Gastrocnemius medialis (tissue), 4 donors: ENCODE measurements around the gene VN1R5. TPM values are rescaled to one million over a fixed set of nuclear protein-coding genes. Genes with fewer than 3 reads are reported as not detected.

ENCODE experiments used
- ATAC-seq, 2 donors: fragments of 150-250 bp; one replicate each; pipeline ENCODE4 v1.9.1; 2016
- DNase-seq, 2 donors: peaks; one replicate each; pipeline ENCODE4 v3.0.0-alpha.2; 2019
- H3K27ac ChIP-seq, 4 donors: fragments of 200-600 bp; sonication (generic); 1 replicate in 1 of 4; 2 replicates in 3 of 4; pipeline ENCODE4 v1.5.1; 2016 to 2018; ENCODE audit warnings: mild to moderate bottlenecking in 2 of 4, moderate library complexity in 1 of 4
- H3K27me3 ChIP-seq, 3 donors: fragments of 200-600 bp; sonication (generic) in 2 of 3; 1 replicate in 1 of 3; 2 replicates in 2 of 3; pipeline versions ENCODE4 v1.5.1 to v1.6.0; 2016 to 2019; ENCODE audit warnings: mild to moderate bottlenecking in 1 of 3, moderate library complexity in 1 of 3
- H3K36me3 ChIP-seq, 2 donors: fragments of 200-600 bp; sonication (generic) in 1 of 2; one replicate each; pipeline ENCODE4 v1.5.1; 2017 to 2018
- H3K4me1 ChIP-seq, 2 donors: fragments of 200-600 bp; sonication (generic) in 1 of 2; one replicate each; pipeline ENCODE4 v1.5.1; 2016 to 2017; ENCODE audit warnings: mild to moderate bottlenecking in 2 of 2
- H3K4me3 ChIP-seq, 4 donors: fragments of 200-600 bp; sonication (generic) in 3 of 4; 1 replicate in 1 of 4; 2 replicates in 3 of 4; pipeline ENCODE4 v1.5.1; 2016 to 2019; ENCODE audit warnings: mild to moderate bottlenecking in 2 of 4
- H3K9me3 ChIP-seq, 3 donors: fragments of 200-600 bp; sonication (generic) in 2 of 3; 1 replicate in 1 of 3; 2 replicates in 2 of 3; pipeline ENCODE4 v1.5.1; 2016 to 2019
- POLR2A ChIP-seq, 2 donors: fragments of 450-650 bp; IDR thresholded peaks; one replicate each; pipeline ENCODE4 v1.6.1; 2017; ENCODE audit warnings: antibody characterized with exemption in 2 of 2, mild to moderate bottlenecking in 2 of 2, moderate library complexity in 2 of 2
- in situ Hi-C, 4 donors: fragments of 200-750 bp; cut with MboI; loops; one replicate each; pipeline versions ENCODE4 v1.15.0 to v1.8.0; 2017; ENCODE audit warnings: low sequenced_read_pairs in 4 of 4
- intact Hi-C: fragments of 100-400 bp; cut with DNase I; formaldehyde crosslinking; loops from one replicate; pipeline ENCODE4 v1.15.1; 2023; ENCODE audit warnings: low total_unique reads
- total RNA-seq, 4 donors: library from RNA; depleted of rRNA; stranded (reverse); fragments of >200 nt; gene quantifications; one replicate each; pipeline versions ENCODE4 v1.1.0 to v1.2.3, GENCODE V29; 2016
- TF ChIP-seq, protein P1 (sequence below), 5 experiments: fragments of 450-650 bp in 3 of 5; fragments of 200-600 bp in 2 of 5; sonication (generic) in 2 of 5; IDR thresholded peaks in 4 of 5; conservative IDR thresholded peaks in 1 of 5; 1 replicate in 4 of 5; 2 replicates in 1 of 5; pipeline ENCODE4 v1.5.1; 2016 to 2019; ENCODE audit warnings: antibody characterized with exemption in 5 of 5, mild to moderate bottlenecking in 3 of 5, moderate library complexity in 3 of 5

Gene VN1R5
- total RNA-seq, 4 donors from 2014 or later, result not detected

DNA sequence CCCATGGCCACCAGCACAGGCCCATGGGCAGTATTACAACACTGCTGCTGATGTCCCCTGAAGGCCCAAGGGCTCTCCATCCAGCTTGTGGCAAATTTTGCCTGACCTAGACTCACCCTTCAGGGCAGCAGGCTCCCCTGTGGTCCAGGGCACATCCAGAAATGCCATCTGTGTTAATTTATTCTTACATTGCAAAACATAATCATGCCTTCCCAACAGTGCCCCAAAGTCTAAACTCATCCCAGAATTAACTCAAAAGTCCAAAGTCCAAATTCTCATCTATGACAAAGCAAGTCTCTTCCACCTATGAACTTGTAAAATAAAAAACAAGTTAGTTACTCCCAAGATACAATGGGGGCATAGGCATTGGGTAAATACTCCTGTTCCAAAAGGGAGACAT, 13.3 kb downstream of the VN1R5 start:
- Histone ChIP-seq H3K9me3 (no peaks in the 10 kb centered on the region), H3K27me3 (no peaks in the 10 kb centered on the region), H3K4me1 (no peaks in the 10 kb centered on the region), H3K27ac (no peak overlapping the region), H3K36me3 (no peaks in the 10 kb centered on the region), H3K4me3 (no peak overlapping the region)
- intact Hi-C loops (no loop called here), in situ Hi-C loops (no loop called here)
- DNase-seq, result no peak
- ATAC-seq, result no peak
- no peak for TF ChIP-seq POLR2A (IDR thresholded peaks at IDR 0.05)
- TF ChIP-seq, protein P1, sequence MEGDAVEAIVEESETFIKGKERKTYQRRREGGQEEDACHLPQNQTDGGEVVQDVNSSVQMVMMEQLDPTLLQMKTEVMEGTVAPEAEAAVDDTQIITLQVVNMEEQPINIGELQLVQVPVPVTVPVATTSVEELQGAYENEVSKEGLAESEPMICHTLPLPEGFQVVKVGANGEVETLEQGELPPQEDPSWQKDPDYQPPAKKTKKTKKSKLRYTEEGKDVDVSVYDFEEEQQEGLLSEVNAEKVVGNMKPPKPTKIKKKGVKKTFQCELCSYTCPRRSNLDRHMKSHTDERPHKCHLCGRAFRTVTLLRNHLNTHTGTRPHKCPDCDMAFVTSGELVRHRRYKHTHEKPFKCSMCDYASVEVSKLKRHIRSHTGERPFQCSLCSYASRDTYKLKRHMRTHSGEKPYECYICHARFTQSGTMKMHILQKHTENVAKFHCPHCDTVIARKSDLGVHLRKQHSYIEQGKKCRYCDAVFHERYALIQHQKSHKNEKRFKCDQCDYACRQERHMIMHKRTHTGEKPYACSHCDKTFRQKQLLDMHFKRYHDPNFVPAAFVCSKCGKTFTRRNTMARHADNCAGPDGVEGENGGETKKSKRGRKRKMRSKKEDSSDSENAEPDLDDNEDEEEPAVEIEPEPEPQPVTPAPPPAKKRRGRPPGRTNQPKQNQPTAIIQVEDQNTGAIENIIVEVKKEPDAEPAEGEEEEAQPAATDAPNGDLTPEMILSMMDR (IDR thresholded peaks at IDR 0.05 in 4 of 5, conservative IDR thresholded peaks at IDR 0.05 in 1 of 5), result no peak

DNA sequence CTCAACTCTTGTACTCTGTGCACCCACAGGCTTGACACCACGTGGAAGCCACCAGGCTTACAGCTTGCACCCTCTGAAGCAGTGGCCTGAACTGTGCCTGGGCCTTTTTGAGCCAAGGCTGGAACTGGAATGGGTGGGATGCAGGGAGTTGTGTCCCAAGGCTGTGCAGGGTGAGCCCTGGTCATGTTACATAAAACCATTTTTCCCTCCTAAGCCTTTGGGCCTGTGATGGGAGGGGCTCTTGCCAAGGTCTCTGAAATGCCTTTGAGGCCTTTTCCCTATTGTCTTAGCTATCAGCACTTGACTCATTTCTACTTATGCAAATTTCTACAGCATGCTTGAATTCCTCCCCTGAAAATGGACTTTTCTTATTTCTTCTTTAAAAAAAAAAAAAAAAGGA, 14.1 kb downstream of the VN1R5 start:
- Histone ChIP-seq H3K4me3 (no peak overlapping the region), H3K27ac (no peak overlapping the region), H3K4me1 (no peaks in the 10 kb centered on the region), H3K27me3 (no peaks in the 10 kb centered on the region), H3K36me3 (no peaks in the 10 kb centered on the region), H3K9me3 (no peaks in the 10 kb centered on the region)
- ATAC-seq (no peak), DNase-seq (no peak)
- intact Hi-C loops, result no loop called here
- in situ Hi-C loops, result no loop called here
- TF ChIP-seq POLR2A (IDR thresholded peaks at IDR 0.05), result no peak
- TF ChIP-seq, protein P1 (IDR thresholded peaks at IDR 0.05 in 4 of 5, conservative IDR thresholded peaks at IDR 0.05 in 1 of 5), result no peak

DNA sequence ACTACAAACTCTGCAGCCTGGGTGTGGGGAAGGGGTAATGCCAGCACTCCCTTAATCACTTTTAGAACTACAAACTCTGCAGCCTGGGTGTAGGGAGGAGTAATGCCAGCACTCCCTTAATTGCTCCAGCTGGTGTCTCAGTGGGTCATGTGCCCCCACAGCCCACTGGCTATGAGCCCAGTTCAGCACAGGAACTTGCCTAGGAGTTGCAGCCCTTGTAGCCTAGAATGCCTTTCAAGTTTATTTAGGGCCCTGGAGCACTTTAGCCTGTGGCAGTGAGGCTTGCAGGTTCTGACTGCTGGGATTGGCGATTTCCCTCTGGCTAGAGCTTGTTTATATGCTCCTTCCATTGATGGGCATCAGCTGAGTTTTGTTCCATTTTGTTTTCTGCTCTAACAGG, 17.1 kb downstream of the VN1R5 start:
- Histone ChIP-seq H3K27me3 (no peaks in the 10 kb centered on the region), H3K4me1 (no peaks in the 10 kb centered on the region), H3K9me3 (no peaks in the 10 kb centered on the region), H3K27ac (no peak overlapping the region), H3K4me3 (no peak overlapping the region), H3K36me3 (no peaks in the 10 kb centered on the region)
- DNase-seq, result no peak
- no peak for ATAC-seq
- in situ Hi-C loops, result no loop called here
- intact Hi-C loops, result no loop called here
- TF ChIP-seq, protein P1 (IDR thresholded peaks at IDR 0.05 in 4 of 5, conservative IDR thresholded peaks at IDR 0.05 in 1 of 5), result no peak
- TF ChIP-seq POLR2A (IDR thresholded peaks at IDR 0.05), result no peak

DNA sequence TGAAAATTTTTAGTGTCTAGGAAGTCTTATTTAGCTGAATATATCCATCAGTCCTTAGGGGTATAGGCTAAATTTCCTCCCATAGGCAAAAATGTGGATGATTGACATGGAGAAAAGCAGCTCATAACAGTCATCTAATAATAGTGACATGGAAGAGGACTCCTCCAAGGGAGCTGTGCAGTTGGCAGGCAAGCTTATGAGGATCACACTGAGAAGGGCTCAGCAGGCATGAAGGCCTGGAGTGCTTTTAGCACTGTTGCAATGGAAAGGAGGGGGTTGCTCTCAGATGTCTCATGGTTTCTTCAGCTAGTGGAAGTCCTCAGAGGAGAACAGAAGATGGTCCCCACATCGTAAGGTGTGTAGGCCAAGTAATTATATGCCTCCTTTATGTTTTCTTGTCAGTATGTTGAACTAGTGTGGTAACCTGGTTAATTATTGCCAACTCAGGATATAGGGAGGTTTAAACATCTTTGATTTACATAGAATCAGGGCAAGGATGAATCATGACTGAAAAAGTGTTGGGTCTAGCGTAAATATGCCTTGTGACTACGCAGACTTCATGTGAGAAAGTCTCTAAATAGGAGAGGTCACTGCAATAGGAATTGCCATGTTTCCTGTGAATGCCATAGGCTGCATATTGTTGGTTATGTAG, 18.9 kb downstream of the VN1R5 start:
- TF ChIP-seq, protein P1 (IDR thresholded peaks at IDR 0.05 in 4 of 5, conservative IDR thresholded peaks at IDR 0.05 in 1 of 5), result no peak
- TF ChIP-seq POLR2A (IDR thresholded peaks at IDR 0.05), result no peak
- Histone ChIP-seq H3K27me3 (no peaks in the 10 kb centered on the region), H3K27ac (no peak overlapping the region), H3K4me3 (no peak overlapping the region), H3K4me1 (no peaks in the 10 kb centered on the region), H3K9me3 (no peaks in the 10 kb centered on the region), H3K36me3 (no peaks in the 10 kb centered on the region)
- DNase-seq (no peak), ATAC-seq (no peak)
- in situ Hi-C loops, result no loop called here
- intact Hi-C loops, result no loop called here

DNA sequence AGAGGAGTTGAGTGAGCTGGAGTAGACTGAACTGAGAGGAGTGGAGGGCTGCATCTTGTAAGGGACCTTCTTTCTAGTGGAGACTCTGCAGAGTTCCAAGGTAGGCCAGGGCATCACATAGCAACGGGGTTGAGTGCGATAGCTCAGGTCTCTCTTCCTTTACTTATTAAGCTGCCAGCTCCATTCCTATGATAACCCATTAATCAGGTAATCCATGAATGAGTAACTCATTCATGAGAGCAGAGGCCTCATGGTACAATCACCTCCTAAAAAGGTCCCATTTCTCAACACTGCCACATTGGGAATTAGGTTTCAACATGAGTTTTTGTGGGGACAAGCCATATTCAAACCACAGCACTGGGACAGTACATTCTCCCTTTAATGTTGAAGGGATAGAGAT, 21.3 kb downstream of the VN1R5 start:
- ATAC-seq (no peak), DNase-seq (no peak)
- intact Hi-C loops, result no loop called here
- Histone ChIP-seq H3K4me1 (no peaks in the 10 kb centered on the region), H3K4me3 (no peak overlapping the region), H3K36me3 (no peaks in the 10 kb centered on the region), H3K27ac (no peak overlapping the region), H3K9me3 (no peaks in the 10 kb centered on the region), H3K27me3 (no peaks in the 10 kb centered on the region)
- TF ChIP-seq POLR2A (IDR thresholded peaks at IDR 0.05), result no peak
- TF ChIP-seq, protein P1 (IDR thresholded peaks at IDR 0.05 in 4 of 5, conservative IDR thresholded peaks at IDR 0.05 in 1 of 5), result no peak
- in situ Hi-C loops, result no loop called here
